Liver (tissue), 9 donors: ENCODE measurements around the gene POTEC. TPM values are rescaled to one million over a fixed set of nuclear protein-coding genes. Genes with fewer than 3 reads are reported as not detected.
"Not testable (repeated sequence)": the region's sequence is repeated elsewhere in the genome, so short reads cannot be mapped to it uniquely, and the experiment has no call there.

Experiments
- DNase-seq: peaks from one replicate; pipeline ENCODE4 v3.0.0-alpha.2; 2017; ENCODE audit warnings: low spot score
- H3K27ac ChIP-seq, 2 donors: one replicate each; pipeline ENCODE4 v1.7.0; 2013; ENCODE audit warnings: inconsistent platforms in 2 of 2, low read length in 2 of 2, control low read depth in 1 of 2, low read depth in 1 of 2, mild to moderate bottlenecking in 1 of 2
- H3K27me3 ChIP-seq, 4 donors: one replicate each; pipeline versions ENCODE4 v1.6.1 to v1.7.0; 2013; ENCODE audit warnings: low read length in 3 of 4, inconsistent platforms in 1 of 4, mild to moderate bottlenecking in 1 of 4, moderate library complexity in 1 of 4; ENCODE audit not compliant: control insufficient read depth in 4 of 4, insufficient read depth in 4 of 4
- H3K36me3 ChIP-seq, 4 donors: one replicate each; pipeline versions ENCODE4 v1.6.1 to v1.7.0; 2013; ENCODE audit warnings: low read length in 3 of 4, mild to moderate bottlenecking in 3 of 4, low read depth in 1 of 4, moderate library complexity in 1 of 4; ENCODE audit not compliant: control insufficient read depth in 4 of 4, insufficient read depth in 3 of 4
- H3K4me1 ChIP-seq, 4 donors: one replicate each; pipeline versions ENCODE4 v1.6.1 to v1.7.0; 2013; ENCODE audit warnings: low read length in 3 of 4, mild to moderate bottlenecking in 3 of 4, moderate library complexity in 1 of 4; ENCODE audit not compliant: control insufficient read depth in 4 of 4, insufficient read depth in 4 of 4
- H3K4me3 ChIP-seq, 3 donors: one replicate each; pipeline versions ENCODE4 v1.6.1 to v1.7.0; 2013; ENCODE audit warnings: low read length in 3 of 3, control low read depth in 1 of 3, low read depth in 1 of 3, mild to moderate bottlenecking in 1 of 3
- H3K9ac ChIP-seq, 2 donors: one replicate each; pipeline ENCODE4 v1.7.0; 2013; ENCODE audit warnings: low read length in 2 of 2, mild to moderate bottlenecking in 2 of 2, moderate library complexity in 2 of 2, control low read depth in 1 of 2, low read depth in 1 of 2
- H3K9me3 ChIP-seq, 4 donors: one replicate each; pipeline versions ENCODE4 v1.6.1 to v1.7.0; 2013; ENCODE audit warnings: low read length in 3 of 4; ENCODE audit not compliant: control insufficient read depth in 4 of 4
- ATF3 ChIP-seq: IDR thresholded peaks from 2 replicates; pipeline ENCODE4 v1.6.1; 2016; ENCODE audit warnings: antibody characterized with exemption
- CTCF ChIP-seq: fragments of 150-350 bp; IDR thresholded peaks from 2 replicates; pipeline ENCODE4 v1.5.1; 2017; ENCODE audit warnings: improper control_type of control experiment, low read depth, low read length; ENCODE audit not compliant: missing input control
- FOXA1 ChIP-seq: IDR thresholded peaks from 2 replicates; pipeline ENCODE4 v1.6.1; 2016; ENCODE audit warnings: antibody characterized with exemption
- FOXA2 ChIP-seq: IDR thresholded peaks from 2 replicates; pipeline ENCODE4 v1.6.1; 2016; ENCODE audit warnings: antibody characterized with exemption
- GABPA ChIP-seq, 2 donors: IDR thresholded peaks in 1 of 2; conservative IDR thresholded peaks in 1 of 2; 2 replicates each; pipeline ENCODE4 v1.6.1; 2016; ENCODE audit warnings: antibody characterized with exemption in 2 of 2, mild to moderate bottlenecking in 1 of 2, moderate library complexity in 1 of 2
- HNF4A ChIP-seq, 2 donors: conservative IDR thresholded peaks; 2 replicates each; pipeline ENCODE4 v1.6.1; 2016; ENCODE audit warnings: antibody characterized with exemption in 2 of 2, mild to moderate bottlenecking in 2 of 2
- HNF4G ChIP-seq: IDR thresholded peaks from 2 replicates; pipeline ENCODE4 v1.6.1; 2016; ENCODE audit warnings: antibody characterized with exemption
- NR2F2 ChIP-seq: IDR thresholded peaks from 2 replicates; pipeline ENCODE4 v1.6.1; 2016; ENCODE audit warnings: antibody characterized with exemption
- RAD21 ChIP-seq, 2 donors: IDR thresholded peaks; 2 replicates each; pipeline ENCODE4 v1.6.1; 2016; ENCODE audit warnings: antibody characterized with exemption in 2 of 2, mild to moderate bottlenecking in 2 of 2
- REST ChIP-seq: IDR thresholded peaks from 2 replicates; pipeline ENCODE4 v1.6.1; 2016; ENCODE audit warnings: antibody characterized with exemption, mild to moderate bottlenecking
- RXRA ChIP-seq, 2 donors: IDR thresholded peaks; 2 replicates each; pipeline ENCODE4 v1.6.1; 2017 to 2018; ENCODE audit warnings: antibody characterized with exemption in 2 of 2, mild to moderate bottlenecking in 1 of 2
- SP1 ChIP-seq: IDR thresholded peaks from 2 replicates; pipeline ENCODE4 v1.6.1; 2018; ENCODE audit warnings: antibody characterized with exemption, mild to moderate bottlenecking
- YY1 ChIP-seq: IDR thresholded peaks from 2 replicates; pipeline ENCODE4 v1.6.1; 2016; ENCODE audit warnings: antibody characterized with exemption, mild to moderate bottlenecking
- ZBTB33 ChIP-seq: IDR thresholded peaks from 2 replicates; pipeline ENCODE4 v1.6.1; 2016; ENCODE audit warnings: antibody characterized with exemption
- WGBS: extraction: QIAGEN DNeasy Blood & Tissue Kit; methylation state at CpG from one replicate; pipeline ENCODE4 v1.1.7; 2013; 5-methylcytosine and 5-hydroxymethylcytosine counted together
- polyA plus RNA-seq, 2 donors: library from polyadenylated mRNA; stranded (reverse) in 1 of 2; unstranded in 1 of 2; fragments of 200-250 nt in 1 of 2; fragments of >200 nt in 1 of 2; fragmentation: Nextera tagmentation in 1 of 2; extraction: Ambion mirVana in 1 of 2; gene quantifications; one replicate each; pipeline versions ENCODE4 v1.2.1 to v1.2.3, GENCODE V29; 2013 to 2015
- total RNA-seq, 2 donors: library from RNA; depleted of rRNA; stranded (reverse); fragments of >200 nt; gene quantifications; one replicate each; pipeline ENCODE4 v1.2.3, GENCODE V29; 2014
- donor health status: healthy.
- donor health status: healthy.
- donor health status: healthy.
- donor health status: healthy.
- donor health status: healthy.

Gene POTEC
- total RNA-seq (not detected), polyA plus RNA-seq (not detected)

GRCh38 chr18:14543446-14543964, at the start of gene POTEC:
Gene POTEC, minus strand, starts transcription at chr18:14543600. Its CDS starts 454 bp downstream, at chr18:14543146.
- H3K36me3 ChIP-seq, H3K4me1 ChIP-seq, H3K27ac ChIP-seq, H3K9me3 ChIP-seq, DNase-seq, H3K27me3 ChIP-seq, H3K4me3 ChIP-seq, H3K9ac ChIP-seq: not testable (repeated sequence)
- 79% methylated on average over 43 of the region's 46 CpGs for WGBS

- no peak for TF ChIP-seq GABPA (IDR thresholded peaks at IDR 0.05 in 1 of 2, conservative IDR thresholded peaks at IDR 0.05 in 1 of 2)
- no peak for TF ChIP-seq ATF3
- no peak for TF ChIP-seq YY1
- TF ChIP-seq FOXA1: no peak
- TF ChIP-seq ZBTB33: no peak
- no peak for TF ChIP-seq NR2F2
- no peak for TF ChIP-seq RXRA (IDR thresholded peaks at IDR 0.05)
- TF ChIP-seq REST: no peak
- TF ChIP-seq FOXA2: no peak
- TF ChIP-seq HNF4A (conservative IDR thresholded peaks at IDR 0.05): no peak
- no peak for TF ChIP-seq SP1
- no peak for TF ChIP-seq CTCF
- no peak for TF ChIP-seq HNF4G
- TF ChIP-seq RAD21 (IDR thresholded peaks at IDR 0.05): no peak
- H3K9ac ChIP-seq: no peak overlapping the region
- H3K4me1 ChIP-seq: no peaks in the 10 kb centered on the region
- no peak overlapping the region for H3K27ac ChIP-seq
- 55% methylated on average over 3 of the region's 3 CpGs for WGBS
- no peaks in the 10 kb centered on the region for H3K9me3 ChIP-seq
- no peaks in the 10 kb centered on the region for H3K27me3 ChIP-seq
- H3K4me3 ChIP-seq: no peak overlapping the region
- no peak for DNase-seq
- H3K36me3 ChIP-seq: no peaks in the 10 kb centered on the region
These were observed 34.6 kb upstream of the POTEC start for GRCh38 chr18:14577971-14578370.

GRCh38 chr18:14559502-14559901, 16.1 kb upstream of the POTEC start:
- DNase-seq, H3K4me1 ChIP-seq, H3K27ac ChIP-seq, H3K9me3 ChIP-seq, H3K4me3 ChIP-seq, H3K27me3 ChIP-seq, H3K36me3 ChIP-seq, H3K9ac ChIP-seq: not testable (repeated sequence)
- WGBS: 40% methylated on average over 2 of the region's 2 CpGs

GRCh38 chr18:14531659-14532058, 11.7 kb downstream of the POTEC start:
- not testable (repeated sequence) for H3K9me3 ChIP-seq, DNase-seq, H3K4me3 ChIP-seq, H3K9ac ChIP-seq, H3K36me3 ChIP-seq, H3K27me3 ChIP-seq, H3K4me1 ChIP-seq, H3K27ac ChIP-seq
- whole genome bisulfite sequencing: 80% methylated on average over 1 of the region's 1 CpG
